Brain microvascular endothelial cell (primary cell): Measurements from ENCODE around the gene ARHGAP22.
A peak's percentile ranks its signal among the peaks of the same experiment; 100 is the strongest.

Source experiments
- DNase-seq: peaks from one replicate; pipeline ENCODE4 v3.0.0-alpha.2; 2020
- H3K27ac ChIP-seq: fragments of 250-450 bp; sonication (Bioruptor Pico); 2 replicates; pipeline ENCODE4 v1.5.1; 2020; ENCODE audit warnings: mild to moderate bottlenecking, moderate library complexity
- H3K27me3 ChIP-seq: fragments of 250-450 bp; sonication (Bioruptor Pico); replicated peaks from 2 replicates; pipeline ENCODE4 v1.5.1; 2020; ENCODE audit warnings: mild to moderate bottlenecking
- H3K36me3 ChIP-seq: fragments of 250-450 bp; sonication (Bioruptor Pico); replicated peaks from 2 replicates; pipeline ENCODE4 v1.5.1; 2020; ENCODE audit warnings: mild to moderate bottlenecking
- H3K4me3 ChIP-seq: 2 replicates; pipeline ENCODE4 v1.5.1; 2011; ENCODE audit warnings: low read depth, mild to moderate bottlenecking, control low read depth, low read length, moderate library complexity
- CTCF ChIP-seq: IDR thresholded peaks from 2 replicates; pipeline ENCODE4 v1.5.1; 2011; ENCODE audit warnings: low read depth, mild to moderate bottlenecking, moderate library complexity, low read length, control low read depth, inconsistent platforms; ENCODE audit errors: missing control alignments
- in situ Hi-C: cut with HindIII; loops from 2 replicates; pipeline ENCODE4 v1.10.0; 2017; ENCODE audit warnings: low sequenced_read_pairs, low pct_ligation_motif_present

The ARHGAP22 gene

GRCh38 chr10:48526846-48527505 lies 77.9 kb downstream of the ARHGAP22 start:
- no peak for DNase-seq
- Histone ChIP-seq H3K4me3 (no peak overlapping the region), H3K27me3 (no peaks in the 10 kb centered on the region), H3K36me3 (no peaks in the 10 kb centered on the region), H3K27ac (peak overlapping the region; percentile 59)
- in situ Hi-C loops, result no loop called here
- no peak for TF ChIP-seq CTCF

- TF ChIP-seq CTCF, result no peak
- in situ Hi-C loops, result no loop called here
- DNase-seq, result peak; percentile 57
- Histone ChIP-seq H3K4me3 (peak overlapping the region; percentile 29), H3K27me3 (no peaks in the 10 kb centered on the region), H3K36me3 (no peaks in the 10 kb centered on the region), H3K27ac (peak overlapping the region; percentile 59)
Measured at GRCh38 chr10:48526011-48526821, 78.7 kb downstream of the ARHGAP22 start.

GRCh38 chr10:48525113-48525512 lies 79.8 kb downstream of the ARHGAP22 start:
- TF ChIP-seq CTCF, result no peak
- Histone ChIP-seq H3K36me3 (no peaks in the 10 kb centered on the region), H3K4me3 (no peak overlapping the region), H3K27ac (no peak overlapping the region), H3K27me3 (no peaks in the 10 kb centered on the region)
- no peak for DNase-seq
- in situ Hi-C loops, result no loop called here

GRCh38 chr10:48523820-48524758 lies 80.8 kb downstream of the ARHGAP22 start:
- Histone ChIP-seq H3K27me3 (no peaks in the 10 kb centered on the region), H3K4me3 (peak overlapping the region; percentile 48)
- no peak for DNase-seq

More at GRCh38 chr10:48523820-48524758, 80.8 kb downstream of the ARHGAP22 start:
- in situ Hi-C loops, result no loop called here
- Histone ChIP-seq H3K36me3 (no peaks in the 10 kb centered on the region), H3K27ac (no peak overlapping the region)
- peak; percentile 47 for TF ChIP-seq CTCF
